ENCODE measurements around the gene STK39. TPM values are rescaled to one million over a fixed set of nuclear protein-coding genes. Genes with fewer than 3 reads are reported as not detected.

Gene STK39
- total and polyA plus RNA-seq, 9 of the 15 experiments (the other 6 are each of a cell fraction or from before 2014, with no cell fraction given): 0.19 to 0.76 (median 0.51) TPM

GRCh38 chr2:168246483-168247340 lies 683 bp downstream of the STK39 start (continued):
- TF ChIP-seq IFI16 (CRISPR knock-in tag; IDR thresholded peaks at IDR 0.05): no peak
- no peak for TF ChIP-seq TEAD4 (IDR thresholded peaks at IDR 0.05; ENCODE audit: low read length)
- no peak for TF ChIP-seq TEAD4 (CRISPR knock-in tag; IDR thresholded peaks at IDR 0.05; ENCODE audit: borderline replicate concordance)
- TF ChIP-seq ZNF41 (CRISPR knock-in tag; conservative IDR thresholded peaks at IDR 0.05): no peak
- no peak for TF ChIP-seq STAT5B (CRISPR knock-in tag; IDR thresholded peaks at IDR 0.05)
- no peak for TF ChIP-seq SRSF7 (optimal IDR thresholded peaks at IDR 0.05; ENCODE audit: low read depth, low read length)
- TF ChIP-seq TRIM28 (IDR thresholded peaks at IDR 0.05): no peak
- TF ChIP-seq GMEB1 (CRISPR knock-in tag; IDR thresholded peaks at IDR 0.05): no peak
- TF ChIP-seq, protein P1, sequence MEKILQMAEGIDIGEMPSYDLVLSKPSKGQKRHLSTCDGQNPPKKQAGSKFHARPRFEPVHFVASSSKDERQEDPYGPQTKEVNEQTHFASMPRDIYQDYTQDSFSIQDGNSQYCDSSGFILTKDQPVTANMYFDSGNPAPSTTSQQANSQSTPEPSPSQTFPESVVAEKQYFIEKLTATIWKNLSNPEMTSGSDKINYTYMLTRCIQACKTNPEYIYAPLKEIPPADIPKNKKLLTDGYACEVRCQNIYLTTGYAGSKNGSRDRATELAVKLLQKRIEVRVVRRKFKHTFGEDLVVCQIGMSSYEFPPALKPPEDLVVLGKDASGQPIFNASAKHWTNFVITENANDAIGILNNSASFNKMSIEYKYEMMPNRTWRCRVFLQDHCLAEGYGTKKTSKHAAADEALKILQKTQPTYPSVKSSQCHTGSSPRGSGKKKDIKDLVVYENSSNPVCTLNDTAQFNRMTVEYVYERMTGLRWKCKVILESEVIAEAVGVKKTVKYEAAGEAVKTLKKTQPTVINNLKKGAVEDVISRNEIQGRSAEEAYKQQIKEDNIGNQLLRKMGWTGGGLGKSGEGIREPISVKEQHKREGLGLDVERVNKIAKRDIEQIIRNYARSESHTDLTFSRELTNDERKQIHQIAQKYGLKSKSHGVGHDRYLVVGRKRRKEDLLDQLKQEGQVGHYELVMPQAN (IDR thresholded peaks at IDR 0.05; ENCODE audit: borderline replicate concordance): no peak
- TF ChIP-seq KDM5B (IDR thresholded peaks at IDR 0.05; ENCODE audit: insufficient replicate concordance, low read depth, low read length): no peak
- no peak for TF ChIP-seq PTBP1 (IDR thresholded peaks at IDR 0.05; ENCODE audit: low read depth, low read length)
- TF ChIP-seq SOX6 (IDR thresholded peaks at IDR 0.05): no peak
- TF ChIP-seq RAD51 (IDR thresholded peaks at IDR 0.05; ENCODE audit: borderline replicate concordance, low read depth): no peak
- no peak for TF ChIP-seq RBM14 (IDR thresholded peaks at IDR 0.05; ENCODE audit: borderline replicate concordance, insufficient read depth, low read depth, low read length)
- TF ChIP-seq PCBP2 (IDR thresholded peaks at IDR 0.05; ENCODE audit: low read depth, low read length, poor library complexity, severe bottlenecking): no peak
- TF ChIP-seq ZNF583 (CRISPR knock-in tag; IDR thresholded peaks at IDR 0.05): no peak
- no peak for TF ChIP-seq GATAD2A (IDR thresholded peaks at IDR 0.05)

Data from K562 (cell line).